ENCODE data around the gene SARNP.
A peak's percentile ranks its signal among the peaks of the same experiment; 100 is the strongest.
"Not testable (repeated sequence)": the region's sequence is repeated elsewhere in the genome, so short reads cannot be mapped to it uniquely, and the experiment has no call there.

Gene SARNP, protein sequence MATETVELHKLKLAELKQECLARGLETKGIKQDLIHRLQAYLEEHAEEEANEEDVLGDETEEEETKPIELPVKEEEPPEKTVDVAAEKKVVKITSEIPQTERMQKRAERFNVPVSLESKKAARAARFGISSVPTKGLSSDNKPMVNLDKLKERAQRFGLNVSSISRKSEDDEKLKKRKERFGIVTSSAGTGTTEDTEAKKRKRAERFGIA

GRCh38 chr12:55817345-55818139 is at the start of gene SARNP, which contains the start of gene ORMDL2:
SARNP (minus strand) TSS chr12:55817724; CDS start chr12:55817701, 23 bp downstream.
ORMDL2 (plus strand) TSS chr12:55818041; CDS start chr12:55819000, 959 bp downstream.
- peak; percentile 100 for DNase-seq (ENCODE audit: low read depth)

- DNase-seq (ENCODE audit: low read depth) = not testable (repeated sequence)
Observed at GRCh38 chr12:55866454-55867004, 49.0 kb upstream of the SARNP start.

DNA sequence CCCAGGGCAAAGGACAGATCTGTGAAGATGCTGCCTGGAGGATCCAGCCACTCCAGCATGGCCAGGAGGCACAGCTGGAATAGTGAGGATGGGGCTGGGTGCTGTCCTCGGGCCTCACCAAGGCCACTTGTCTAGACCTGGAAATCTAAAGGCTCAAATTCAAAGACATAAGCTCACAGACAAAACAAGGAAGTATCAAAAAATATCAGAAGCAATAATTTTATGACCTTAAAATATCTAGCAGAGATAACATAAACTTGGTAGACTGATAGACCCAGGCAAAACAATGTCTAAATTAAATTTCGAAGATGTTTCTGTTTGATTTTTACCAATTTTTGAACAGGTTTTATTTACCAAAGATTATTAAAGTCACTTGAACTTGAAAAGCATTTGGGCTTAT is 47.8 kb upstream of the SARNP start:
- DNase-seq (ENCODE audit: low read depth) = no peak

DNA sequence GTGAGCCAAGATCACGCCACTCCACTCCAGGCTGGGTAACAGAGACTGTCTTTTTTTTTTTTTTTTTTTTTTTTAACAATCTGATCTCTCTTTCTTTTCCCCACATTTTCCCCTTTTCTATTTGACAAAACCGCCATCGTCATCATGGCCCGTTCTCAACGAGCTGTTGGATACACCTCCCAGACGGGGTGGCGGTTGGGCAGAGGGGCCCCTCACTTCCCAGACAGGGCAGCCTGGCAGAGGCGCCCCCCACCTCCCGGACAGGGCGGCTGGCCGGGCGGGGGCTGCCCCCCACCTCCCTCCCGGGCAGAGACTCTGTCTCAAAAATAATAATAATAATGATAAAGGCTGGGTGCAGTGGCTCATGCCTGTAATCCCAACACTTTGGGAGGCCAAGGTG is 45.4 kb upstream of the SARNP start:
- DNase-seq (ENCODE audit: low read depth) = not testable (repeated sequence)

DNA sequence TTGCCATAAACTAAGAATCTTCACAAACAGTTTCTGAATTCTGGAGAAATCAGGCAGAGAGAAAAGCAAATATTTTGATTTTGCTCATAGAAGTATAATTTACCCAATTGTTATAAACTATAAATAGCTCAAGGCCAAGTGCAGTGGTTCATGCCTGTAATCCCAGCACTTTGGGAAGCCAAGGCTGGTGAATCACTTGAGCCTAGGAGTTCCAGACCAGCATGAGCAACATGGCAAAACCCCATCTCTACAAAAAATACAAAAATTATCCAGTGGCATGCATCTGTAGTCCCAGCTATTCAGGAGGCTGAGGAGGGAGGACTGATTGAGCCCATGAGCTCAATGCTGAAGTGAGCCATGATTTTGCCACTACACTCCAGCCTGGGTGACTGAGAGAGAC is 44.8 kb upstream of the SARNP start:
- DNase-seq (ENCODE audit: low read depth) = peak; percentile 69

DNA sequence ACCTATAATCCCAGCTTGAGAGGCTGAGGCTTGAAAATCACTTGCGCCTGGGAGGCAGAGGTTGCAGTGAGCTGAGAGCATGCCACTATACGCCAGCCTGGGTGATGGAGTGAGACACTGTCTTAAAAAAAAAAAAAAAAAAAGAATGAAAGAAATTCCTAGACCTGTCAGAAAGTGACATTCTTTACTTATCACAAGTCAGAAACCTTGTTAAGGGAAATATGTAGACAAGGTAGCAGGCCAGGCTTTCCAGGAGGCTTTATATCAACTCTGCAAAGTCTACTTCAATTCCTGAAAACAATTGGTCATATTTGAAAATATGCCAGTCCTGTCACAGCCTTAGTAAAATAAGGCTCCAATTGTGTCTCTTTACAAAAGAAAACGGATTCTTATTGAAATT is 44.3 kb upstream of the SARNP start:
- no peak for DNase-seq (ENCODE audit: low read depth)

GRCh38 chr12:55861396-55861795 is 43.9 kb upstream of the SARNP start:
- DNase-seq (ENCODE audit: low read depth) = no peak

DNA sequence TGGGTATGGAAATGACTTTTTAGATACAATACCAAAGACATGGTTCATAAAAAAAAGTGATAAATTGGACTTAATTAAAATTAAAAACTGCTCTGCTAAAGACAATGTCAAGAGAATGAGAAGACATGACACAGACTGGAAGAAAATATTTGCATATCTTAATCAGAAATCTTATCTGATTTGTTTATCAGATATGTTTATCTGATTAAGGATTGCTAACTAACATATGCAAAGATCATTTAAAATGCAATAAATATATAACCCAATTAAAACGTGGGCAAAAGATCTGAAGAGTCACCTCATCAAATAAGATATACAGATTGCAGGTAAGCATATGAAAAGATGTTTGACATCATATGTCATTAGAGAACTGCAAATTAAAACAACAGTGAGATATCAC is 35.2 kb upstream of the SARNP start:
- no peak for DNase-seq (ENCODE audit: low read depth)

GRCh38 chr12:55850893-55851292 is 33.4 kb upstream of the SARNP start:
- peak; percentile 11 for DNase-seq (ENCODE audit: low read depth)

DNA sequence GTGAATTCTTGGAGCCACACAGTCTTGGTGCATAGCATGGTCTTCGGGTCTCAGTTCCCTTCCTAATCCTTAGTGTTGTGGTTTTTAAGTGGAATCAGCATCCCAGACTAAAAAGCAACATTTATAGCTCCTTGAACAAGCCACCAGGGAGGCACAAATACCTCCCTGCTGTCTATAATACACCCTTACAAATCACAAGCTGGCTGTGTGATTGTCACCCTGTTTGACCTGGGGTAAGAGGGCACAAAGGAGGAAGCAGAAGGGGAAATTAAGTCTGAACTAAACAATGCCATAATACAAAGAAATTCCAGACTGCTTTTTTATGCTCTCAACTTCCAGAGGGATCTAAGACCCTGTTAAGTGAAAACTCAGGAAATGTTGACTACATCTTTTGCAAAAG is 32.9 kb upstream of the SARNP start:
- DNase-seq (ENCODE audit: low read depth) = peak; percentile 7

DNA sequence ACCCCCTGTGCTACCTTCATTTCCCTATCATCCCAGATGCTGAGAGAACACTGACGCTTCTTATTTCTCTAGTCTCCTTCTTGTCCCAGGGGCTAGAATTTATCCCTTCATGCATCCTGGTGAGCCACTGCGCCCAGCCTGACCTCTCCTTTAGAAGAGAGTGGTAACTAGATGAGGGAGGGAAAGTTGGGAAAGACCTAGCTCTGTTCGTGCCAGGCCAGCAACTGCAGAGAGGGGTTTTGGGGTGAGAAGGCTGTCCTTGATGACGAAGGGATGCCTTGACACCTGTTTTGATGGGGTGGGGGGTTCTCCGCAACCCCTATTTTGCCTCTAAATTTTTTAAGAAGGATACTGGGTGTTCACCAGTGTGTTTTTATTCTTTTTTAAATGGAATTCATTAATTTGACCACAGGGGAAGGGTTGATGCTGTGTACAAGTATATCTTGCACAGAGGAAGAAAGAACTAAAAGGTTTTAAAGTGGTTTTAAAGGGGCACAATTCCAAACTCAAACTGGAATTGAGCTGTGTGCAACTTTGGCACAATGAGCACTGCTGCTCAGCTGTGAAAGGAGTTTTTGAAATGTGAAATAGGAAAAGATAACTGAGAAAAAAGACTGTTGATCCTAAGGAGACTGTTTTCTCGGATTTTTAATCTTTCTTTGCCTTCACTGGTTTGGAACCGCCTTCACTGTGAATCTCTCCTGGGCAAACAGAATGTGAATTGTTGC is 32.3 kb upstream of the SARNP start:
- DNase-seq (ENCODE audit: low read depth) = no peak

DNA sequence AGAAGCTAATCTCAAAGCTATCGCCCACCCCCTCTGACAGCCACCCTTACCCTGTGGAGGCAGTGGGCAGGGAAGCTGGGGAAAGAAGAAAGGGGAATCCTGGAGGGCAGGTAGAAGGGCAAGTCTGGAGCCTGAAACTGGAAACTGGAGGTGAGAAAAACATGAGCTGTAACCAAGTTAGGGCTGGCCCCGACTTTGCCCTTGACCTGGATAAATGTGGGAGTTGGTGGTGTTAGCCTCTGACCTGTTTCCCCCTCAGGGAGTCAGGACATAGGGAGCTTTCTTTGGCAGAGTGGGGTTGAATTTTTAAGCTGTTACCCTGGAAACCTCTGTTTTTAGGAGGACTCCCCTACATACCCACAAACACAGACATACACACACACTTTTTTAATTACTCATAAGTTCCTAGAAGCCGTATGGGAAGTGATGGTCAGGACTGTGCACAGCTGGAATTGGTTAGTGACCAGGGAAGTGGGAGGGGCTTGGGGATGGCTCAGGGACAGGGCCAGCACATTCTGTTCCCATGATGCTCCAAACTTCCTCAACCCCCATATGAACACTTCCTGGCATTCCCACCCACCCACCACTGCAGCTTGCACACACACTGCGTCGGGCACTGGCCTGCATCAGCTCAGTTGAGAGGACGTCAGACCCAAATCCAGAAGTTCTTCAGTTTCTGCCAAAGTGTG is 30.2 kb upstream of the SARNP start:
- peak; percentile 100 for DNase-seq (ENCODE audit: low read depth)

GRCh38 chr12:55847033-55847432 is 29.5 kb upstream of the SARNP start:
- DNase-seq (ENCODE audit: low read depth) = peak; percentile 86

DNA sequence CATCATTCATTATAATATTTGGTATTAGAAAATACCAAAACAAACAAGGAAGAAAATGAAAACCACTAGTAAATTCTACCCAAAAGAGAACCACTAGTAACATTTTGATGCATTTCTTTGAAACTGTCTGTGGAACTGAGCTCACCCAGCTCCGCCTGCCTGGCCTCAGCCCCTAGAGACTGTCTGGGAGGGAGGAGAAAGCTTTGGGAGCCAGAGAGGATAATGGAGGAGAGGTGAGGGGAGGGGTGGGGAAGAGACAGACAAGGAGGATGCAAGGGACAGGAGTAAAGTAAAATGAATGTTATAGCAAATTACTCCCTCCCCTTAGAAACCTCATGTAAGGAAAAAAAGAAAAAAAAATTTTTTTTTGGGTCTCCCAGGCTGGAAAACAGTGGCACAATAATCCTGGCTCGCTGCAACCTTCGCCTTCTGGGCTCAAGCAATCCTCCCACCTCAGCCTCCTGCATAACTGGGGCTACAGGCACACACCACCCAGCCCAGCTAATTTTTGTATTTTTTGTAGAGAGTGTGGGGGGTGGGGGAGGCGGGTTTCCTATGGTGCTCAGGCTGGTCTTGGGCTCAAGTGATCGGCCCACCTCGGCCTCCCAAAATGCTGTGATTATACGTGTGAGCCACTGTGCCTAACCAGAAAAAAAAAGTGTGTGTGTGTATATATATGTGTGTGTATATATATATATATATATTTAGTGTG is 28.4 kb upstream of the SARNP start:
- DNase-seq (ENCODE audit: low read depth) = no peak

- no peak for DNase-seq (ENCODE audit: low read depth)
Observed at GRCh38 chr12:55845361-55845760, 27.8 kb upstream of the SARNP start.

GRCh38 chr12:55844961-55845360 is 27.4 kb upstream of the SARNP start:
- DNase-seq (ENCODE audit: low read depth) = no peak

GRCh38 chr12:55843431-55843830 is 25.9 kb upstream of the SARNP start:
- DNase-seq (ENCODE audit: low read depth) = no peak

GRCh38 chr12:55842681-55843429 is 25.3 kb upstream of the SARNP start, which contains the start of gene MMP19:
MMP19 (minus strand) TSS chr12:55842936; CDS start chr12:55842830, 106 bp downstream.
- DNase-seq (ENCODE audit: low read depth) = peak; percentile 84

DNA sequence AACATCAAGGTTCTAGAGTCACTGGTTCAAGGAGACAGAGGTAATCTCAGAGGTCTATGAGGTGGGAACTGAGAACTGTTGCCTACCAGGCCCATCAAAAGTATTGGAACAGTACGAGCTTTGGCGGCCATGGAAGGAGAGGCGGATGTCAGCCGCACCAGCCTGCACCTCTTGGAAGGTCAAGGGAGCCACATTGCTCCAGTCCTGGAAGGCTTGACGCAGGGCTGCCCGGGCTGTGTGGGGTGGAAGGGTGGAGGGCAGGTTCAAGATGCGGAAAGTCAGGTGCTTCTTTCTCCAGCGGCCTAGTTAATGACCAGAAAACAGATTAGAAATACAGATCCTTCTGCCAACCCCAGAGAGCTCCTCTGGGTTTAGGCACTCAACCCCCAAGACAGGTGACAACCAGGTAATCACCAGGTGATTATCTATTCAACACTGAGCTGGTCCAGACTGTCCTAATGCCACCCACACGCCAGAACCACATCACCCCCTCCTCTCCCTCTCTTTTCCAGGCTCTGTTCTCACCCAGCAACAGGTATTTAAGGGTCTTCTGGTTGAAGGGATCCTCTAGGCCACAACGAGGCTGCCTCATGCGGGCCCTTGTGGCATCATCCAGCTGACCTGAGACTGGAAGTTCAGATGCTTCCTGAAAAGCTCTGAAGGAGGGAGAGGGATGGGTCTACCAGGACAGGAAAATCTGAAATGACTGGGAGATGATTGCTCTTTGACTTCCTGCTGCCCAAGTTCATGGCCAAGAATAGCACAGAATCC is 23.2 kb upstream of the SARNP start:
- DNase-seq (ENCODE audit: low read depth) = peak; percentile 19
